Ammon's horn (tissue), 1 donor: Measurements from ENCODE around the gene SULF2.
"Not testable (repeated sequence)": the region's sequence is repeated elsewhere in the genome, so short reads cannot be mapped to it uniquely, and the experiment has no call there.

Experiments
- DNase-seq: peaks from one replicate; pipeline ENCODE4 v3.0.0-alpha.2; 2016; ENCODE audit warnings: low spot score

Gene SULF2

GRCh38 chr20:47804224-47804825 lies 19.0 kb upstream of the SULF2 start:
- DNase-seq = not testable (repeated sequence)

GRCh38 chr20:47802975-47803374 lies 17.7 kb upstream of the SULF2 start:
- no peak for DNase-seq

GRCh38 chr20:47802226-47802920 lies 17.1 kb upstream of the SULF2 start:
- DNase-seq = no peak

- DNase-seq = no peak
These were observed 16.5 kb upstream of the SULF2 start for GRCh38 chr20:47801759-47802158.

- DNase-seq = no peak
These were observed 15.8 kb upstream of the SULF2 start for GRCh38 chr20:47801079-47801478.

- DNase-seq = no peak
These were observed 15.3 kb upstream of the SULF2 start for GRCh38 chr20:47800623-47801022.

- DNase-seq = no peak
These were observed 13.9 kb upstream of the SULF2 start for GRCh38 chr20:47799116-47799715.

- DNase-seq = no peak
These were observed 11.7 kb upstream of the SULF2 start for GRCh38 chr20:47796971-47797370.

- no peak for DNase-seq
These were observed 10.1 kb upstream of the SULF2 start for GRCh38 chr20:47795214-47795907.

GRCh38 chr20:47794264-47794663 lies 9.0 kb upstream of the SULF2 start:
- not testable (repeated sequence) for DNase-seq

- DNase-seq = no peak
These were observed 6.8 kb upstream of the SULF2 start for GRCh38 chr20:47792021-47792618.

- no peak for DNase-seq
These were observed 5.9 kb upstream of the SULF2 start for GRCh38 chr20:47791084-47791599.

GRCh38 chr20:47790580-47790965 lies 5.3 kb upstream of the SULF2 start:
- DNase-seq = no peak

GRCh38 chr20:47789764-47790579 lies 4.7 kb upstream of the SULF2 start:
- DNase-seq = no peak

GRCh38 chr20:47789081-47789763 lies 3.9 kb upstream of the SULF2 start:
- no peak for DNase-seq

- DNase-seq = no peak
These were observed 3.4 kb upstream of the SULF2 start for GRCh38 chr20:47788741-47789080.

GRCh38 chr20:47786765-47787107 lies 1.5 kb upstream of the SULF2 start:
- no peak for DNase-seq

GRCh38 chr20:47785854-47786764 lies 828 bp upstream of the SULF2 start:
- DNase-seq = peak; percentile 75

GRCh38 chr20:47784599-47785310 lies 526 bp downstream of the SULF2 start:
- DNase-seq = no peak
